SU-DHL-6 (cell line): Measurements from ENCODE around the gene CERS1.

ENCODE experiments used
- EZH2phosphoT487 ChIP-seq: fragments of 200-600 bp; sonication (generic), shearing (Covaris generic); conservative IDR thresholded peaks from 2 replicates; pipeline ENCODE4 v1.6.1; 2018; ENCODE audit warnings: mild to moderate bottlenecking, antibody characterized with exemption, low read length, moderate library complexity, mixed read lengths
- TF ChIP-seq, protein P1 (sequence below): fragments of 200-600 bp; sonication (generic); IDR thresholded peaks from one replicate; pipeline ENCODE4 v1.5.1; 2017; ENCODE audit warnings: antibody characterized with exemption, mild to moderate bottlenecking, low read length, moderate library complexity; ENCODE audit not compliant: insufficient read depth, poor library complexity, severe bottlenecking

- TF ChIP-seq, protein P1, sequence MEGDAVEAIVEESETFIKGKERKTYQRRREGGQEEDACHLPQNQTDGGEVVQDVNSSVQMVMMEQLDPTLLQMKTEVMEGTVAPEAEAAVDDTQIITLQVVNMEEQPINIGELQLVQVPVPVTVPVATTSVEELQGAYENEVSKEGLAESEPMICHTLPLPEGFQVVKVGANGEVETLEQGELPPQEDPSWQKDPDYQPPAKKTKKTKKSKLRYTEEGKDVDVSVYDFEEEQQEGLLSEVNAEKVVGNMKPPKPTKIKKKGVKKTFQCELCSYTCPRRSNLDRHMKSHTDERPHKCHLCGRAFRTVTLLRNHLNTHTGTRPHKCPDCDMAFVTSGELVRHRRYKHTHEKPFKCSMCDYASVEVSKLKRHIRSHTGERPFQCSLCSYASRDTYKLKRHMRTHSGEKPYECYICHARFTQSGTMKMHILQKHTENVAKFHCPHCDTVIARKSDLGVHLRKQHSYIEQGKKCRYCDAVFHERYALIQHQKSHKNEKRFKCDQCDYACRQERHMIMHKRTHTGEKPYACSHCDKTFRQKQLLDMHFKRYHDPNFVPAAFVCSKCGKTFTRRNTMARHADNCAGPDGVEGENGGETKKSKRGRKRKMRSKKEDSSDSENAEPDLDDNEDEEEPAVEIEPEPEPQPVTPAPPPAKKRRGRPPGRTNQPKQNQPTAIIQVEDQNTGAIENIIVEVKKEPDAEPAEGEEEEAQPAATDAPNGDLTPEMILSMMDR = no peak
- no peak for TF ChIP-seq EZH2phosphoT487
Observed at GRCh38 chr19:18853755-18854427, 42.1 kb downstream of the CERS1 start.
